Osteocyte (in vitro differentiated cells): ENCODE measurements around the gene OR52A5. TPM values are rescaled to one million over a fixed set of nuclear protein-coding genes. Genes with fewer than 3 reads are reported as not detected.
"Not testable (repeated sequence)": the region's sequence is repeated elsewhere in the genome, so short reads cannot be mapped to it uniquely, and the experiment has no call there.

Experiments
- DNase-seq: peaks from one replicate; pipeline ENCODE4 v3.0.0; 2021; ENCODE audit warnings: mixed read lengths; ENCODE audit not compliant: unreplicated experiment; ENCODE audit errors: extremely low spot score
- H3K27ac Mint-ChIP-seq: one replicate; pipeline ENCODE4 v1.8.0; 2021; ENCODE audit warnings: mild to moderate bottlenecking, mixed read lengths; ENCODE audit not compliant: unreplicated experiment
- H3K27me3 Mint-ChIP-seq: one replicate; pipeline ENCODE4 v1.8.0; 2021; ENCODE audit warnings: mixed read lengths; ENCODE audit not compliant: unreplicated experiment
- H3K36me3 Mint-ChIP-seq: one replicate; pipeline ENCODE4 v1.8.0; 2021; ENCODE audit warnings: mixed read lengths; ENCODE audit not compliant: unreplicated experiment
- H3K4me1 Mint-ChIP-seq: one replicate; pipeline ENCODE4 v1.8.0; 2021; ENCODE audit warnings: mixed read lengths; ENCODE audit not compliant: unreplicated experiment
- H3K4me3 Mint-ChIP-seq: one replicate; pipeline ENCODE4 v1.8.0; 2021; ENCODE audit warnings: mild to moderate bottlenecking, moderate library complexity, mixed read lengths; ENCODE audit not compliant: unreplicated experiment
- H3K9me3 Mint-ChIP-seq: one replicate; pipeline ENCODE4 v1.8.0; 2021; ENCODE audit warnings: mixed read lengths; ENCODE audit not compliant: unreplicated experiment
- CTCF ChIP-seq: fragments of 200-600 bp; sonication (generic); IDR thresholded peaks from 2 replicates; pipeline ENCODE4 v1.5.0; 2021; ENCODE audit warnings: antibody characterized with exemption, mild to moderate bottlenecking, moderate library complexity
- long read RNA-seq: library from polyadenylated mRNA; unstranded; transcript quantifications from one replicate; pipeline ENCODE4 v2.0.0, GENCODE V29; 2021
- total RNA-seq: library from RNA; stranded (reverse); gene quantifications from 2 replicates; pipeline ENCODE4 v1.2.1, GENCODE V29; 2021

OR52A5 gene
- total RNA-seq = not detected in 2 replicates
- long read RNA-seq = 0 reads

GRCh38 chr11:5137996-5138395 is at the start of gene OR52A5:
OR52A5 (minus strand) TSS chr11:5138356; CDS start chr11:5132642, 5,714 bp downstream.
- no peak for TF ChIP-seq CTCF
- H3K4me3 Mint-ChIP-seq = no peak within 1 kb of the TSS
- no peak within 1 kb of the TSS for H3K27ac Mint-ChIP-seq
- no peaks in the 10 kb centered on the region for H3K9me3 Mint-ChIP-seq
- H3K27me3 Mint-ChIP-seq = peaks cover 5% of the 10 kb centered on the region
- no peaks in the 10 kb centered on the region for H3K4me1 Mint-ChIP-seq
- H3K36me3 Mint-ChIP-seq = no peaks in the 10 kb centered on the region
- DNase-seq = no peak

GRCh38 chr11:5178046-5178837 is 40.1 kb upstream of the OR52A5 start:
- Mint-ChIP-seq H3K27me3 (peaks cover 2% of the 10 kb centered on the region), H3K4me1 (no peaks in the 10 kb centered on the region), H3K9me3 (no peaks in the 10 kb centered on the region), H3K36me3 (no peaks in the 10 kb centered on the region), H3K4me3 (no peak overlapping the region), H3K27ac (no peak overlapping the region)
- no peak for TF ChIP-seq CTCF
- no peak for DNase-seq

- DNase-seq = no peak
- Mint-ChIP-seq H3K27me3 (peaks cover 2% of the 10 kb centered on the region), H3K9me3 (no peaks in the 10 kb centered on the region), H3K4me3 (no peak overlapping the region), H3K36me3 (no peaks in the 10 kb centered on the region), H3K27ac (no peak overlapping the region), H3K4me1 (no peaks in the 10 kb centered on the region)
- no peak for TF ChIP-seq CTCF
These were observed 36.8 kb upstream of the OR52A5 start for GRCh38 chr11:5174934-5175333.

GRCh38 chr11:5171856-5172255 is 33.7 kb upstream of the OR52A5 start:
- Mint-ChIP-seq H3K27ac (no peak overlapping the region), H3K4me1 (no peaks in the 10 kb centered on the region), H3K4me3 (no peak overlapping the region), H3K27me3 (peaks cover 4% of the 10 kb centered on the region), H3K9me3 (no peaks in the 10 kb centered on the region), H3K36me3 (no peaks in the 10 kb centered on the region)
- DNase-seq = no peak
- no peak for TF ChIP-seq CTCF

DNA sequence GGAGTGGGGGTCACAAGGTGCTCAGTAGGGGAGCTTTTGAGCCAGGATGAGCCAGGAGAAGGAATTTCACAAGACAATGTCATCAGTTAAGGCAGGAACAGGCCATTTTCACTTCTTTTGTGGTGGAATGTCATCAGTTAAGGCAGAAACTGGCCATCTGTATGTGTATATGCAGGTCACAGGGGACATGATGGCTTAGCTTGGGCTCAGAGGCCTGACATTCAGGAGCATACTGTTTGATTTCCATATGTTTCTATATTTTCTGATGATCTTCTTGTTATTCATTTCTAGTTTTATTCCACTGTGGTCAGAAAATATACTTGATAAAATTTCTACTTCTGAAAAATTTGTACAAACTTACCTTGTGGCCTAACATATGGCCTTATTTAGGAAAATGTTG is 27.7 kb upstream of the OR52A5 start:
- not testable (repeated sequence) for DNase-seq, H3K27ac Mint-ChIP-seq, H3K4me3 Mint-ChIP-seq, H3K9me3 Mint-ChIP-seq, H3K27me3 Mint-ChIP-seq, H3K4me1 Mint-ChIP-seq, H3K36me3 Mint-ChIP-seq

DNA sequence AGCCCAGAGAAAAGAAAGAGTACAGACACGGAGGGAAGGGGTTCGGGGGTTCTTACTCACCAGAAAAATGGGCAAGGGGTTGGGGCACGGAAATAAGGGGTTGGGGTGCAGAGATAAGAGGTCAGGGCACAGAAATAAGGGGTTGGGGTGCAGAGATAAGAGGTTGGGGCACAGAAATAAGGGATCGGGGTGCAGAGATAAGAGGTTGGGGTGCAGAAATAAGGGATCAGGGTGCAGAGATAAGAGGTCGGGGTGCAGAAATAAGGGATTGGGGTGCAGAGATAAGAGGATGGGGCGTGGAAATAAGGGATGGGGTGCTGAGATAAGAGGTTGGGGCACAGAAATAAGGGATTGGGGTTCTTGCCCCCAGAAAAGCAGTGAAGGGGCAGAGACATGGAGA is 26.7 kb upstream of the OR52A5 start:
- not testable (repeated sequence) for H3K4me3 Mint-ChIP-seq, H3K4me1 Mint-ChIP-seq, H3K36me3 Mint-ChIP-seq, H3K27me3 Mint-ChIP-seq, H3K9me3 Mint-ChIP-seq, DNase-seq, H3K27ac Mint-ChIP-seq

DNA sequence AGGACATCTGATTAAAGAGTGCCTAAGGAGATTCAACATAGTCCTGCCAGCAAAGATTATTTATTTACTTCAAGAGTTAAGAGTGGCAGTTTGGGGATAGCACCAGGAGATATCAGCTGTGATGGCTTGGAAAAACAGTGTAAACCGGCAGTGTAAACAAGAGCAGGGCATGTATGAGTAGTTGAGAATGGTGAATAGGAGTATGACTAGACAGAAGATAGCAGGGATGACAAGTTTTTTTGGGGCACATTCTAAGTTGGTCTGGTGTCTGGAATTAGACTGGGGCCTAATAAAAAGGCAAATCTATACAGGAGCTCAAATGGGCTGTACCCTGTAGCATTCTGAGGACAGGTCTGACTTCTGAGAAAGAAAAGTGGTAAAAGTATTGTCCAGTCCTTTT is 22.9 kb upstream of the OR52A5 start:
- DNase-seq, H3K27ac Mint-ChIP-seq, H3K36me3 Mint-ChIP-seq, H3K4me1 Mint-ChIP-seq, H3K27me3 Mint-ChIP-seq, H3K4me3 Mint-ChIP-seq, H3K9me3 Mint-ChIP-seq: not testable (repeated sequence)

DNA sequence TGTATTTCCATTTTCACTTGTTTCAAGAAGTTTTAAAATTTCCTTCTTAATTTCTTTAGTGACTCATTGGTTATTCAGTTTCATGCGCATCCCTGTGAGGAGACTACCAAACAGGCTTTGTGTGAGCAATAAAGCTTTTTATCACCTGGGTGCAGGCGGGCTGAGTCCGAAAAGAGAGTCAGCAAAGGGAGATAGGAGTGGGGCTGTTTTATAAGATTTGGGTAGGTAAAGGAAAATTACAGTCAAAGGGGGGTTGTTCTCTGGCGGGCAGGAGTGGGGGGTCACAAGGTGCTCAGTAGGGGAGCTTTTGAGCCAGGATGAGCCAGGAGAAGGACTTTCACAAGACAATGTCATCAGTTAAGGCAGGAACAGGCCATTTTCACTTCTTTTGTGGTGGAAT is 22.1 kb upstream of the OR52A5 start:
- not testable (repeated sequence) for H3K9me3 Mint-ChIP-seq, DNase-seq, H3K4me1 Mint-ChIP-seq, H3K27ac Mint-ChIP-seq, H3K36me3 Mint-ChIP-seq, H3K27me3 Mint-ChIP-seq, H3K4me3 Mint-ChIP-seq
